Bone marrow (tissue), 2 donors: ENCODE data around the gene CCBE1.

ENCODE experiments used
- DNase-seq, 2 donors: peaks; one replicate each; lab custom pipeline; 2025; lab: John Stamatoyannopoulos, UW

CCBE1 gene

GRCh38 chr18:59619816-59620215 lies 77.4 kb downstream of the CCBE1 start:
- no peak for DNase-seq

- no peak for DNase-seq
These were observed 79.7 kb downstream of the CCBE1 start for GRCh38 chr18:59617468-59617932.

- no peak for DNase-seq
These were observed 80.7 kb downstream of the CCBE1 start for GRCh38 chr18:59616501-59616900.

- no peak for DNase-seq
These were observed 83.3 kb downstream of the CCBE1 start for GRCh38 chr18:59613903-59614302.

GRCh38 chr18:59612381-59612780 lies 84.8 kb downstream of the CCBE1 start:
- DNase-seq: no peak

- no peak for DNase-seq
These were observed 86.6 kb downstream of the CCBE1 start for GRCh38 chr18:59610546-59611140.

GRCh38 chr18:59609654-59610053 lies 87.6 kb downstream of the CCBE1 start:
- no peak for DNase-seq

GRCh38 chr18:59607471-59607870 lies 89.8 kb downstream of the CCBE1 start:
- no peak for DNase-seq

DNA sequence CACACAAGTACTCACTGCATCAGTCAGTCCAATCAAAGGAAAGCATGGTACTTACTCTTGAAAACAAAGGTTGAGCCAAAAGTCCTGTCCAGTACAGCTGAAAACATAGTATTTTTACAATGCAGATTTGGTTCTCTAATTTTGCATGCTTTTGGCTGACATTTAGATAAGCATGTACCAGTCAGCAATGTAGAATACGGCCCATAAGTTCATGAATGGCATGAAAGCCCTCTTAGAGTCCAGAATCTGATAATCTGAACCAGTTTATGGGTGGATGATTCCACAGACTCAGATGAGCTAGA lies 90.2 kb downstream of the CCBE1 start:
- no peak for DNase-seq

DNA sequence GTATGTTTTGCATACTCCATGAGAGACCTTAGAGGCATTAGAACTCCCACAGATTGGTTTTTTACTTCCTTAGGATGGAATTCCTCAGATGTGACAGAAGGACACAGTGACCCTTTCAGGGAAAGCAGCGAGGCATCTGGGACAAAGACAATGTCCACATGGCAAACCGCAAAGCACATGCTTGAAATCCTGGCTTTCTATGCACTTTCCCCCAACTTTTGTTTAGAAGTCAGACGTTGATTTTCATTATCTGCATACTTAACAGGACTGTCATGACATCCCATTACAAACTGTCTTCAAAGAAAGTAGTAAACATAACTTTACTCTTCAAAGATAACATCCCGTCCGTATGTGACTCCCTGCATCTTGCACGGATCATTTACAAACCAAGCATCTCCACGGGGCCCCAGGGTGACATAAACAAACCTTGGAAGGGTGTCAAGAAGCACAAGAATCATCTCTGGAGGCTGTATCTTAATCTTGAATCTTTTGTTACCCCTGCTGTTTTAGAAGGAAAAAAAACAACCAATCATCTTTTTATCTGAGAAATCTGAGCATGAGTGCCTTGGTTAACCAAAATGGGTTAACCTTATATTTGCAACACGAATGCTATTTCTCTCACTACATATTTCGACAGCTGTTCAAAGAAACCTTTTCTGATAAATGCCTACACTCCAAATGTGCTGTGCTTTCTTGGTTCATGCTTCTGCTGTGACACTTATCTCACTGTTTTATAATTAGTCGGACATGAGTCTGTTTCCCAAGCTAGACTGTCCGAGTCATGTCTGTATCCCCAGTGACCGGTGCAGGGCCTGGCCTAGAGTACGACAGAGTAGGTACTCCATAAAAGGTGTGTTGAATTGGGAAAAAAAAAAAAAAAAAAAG lies 90.8 kb downstream of the CCBE1 start:
- DNase-seq: no peak

DNA sequence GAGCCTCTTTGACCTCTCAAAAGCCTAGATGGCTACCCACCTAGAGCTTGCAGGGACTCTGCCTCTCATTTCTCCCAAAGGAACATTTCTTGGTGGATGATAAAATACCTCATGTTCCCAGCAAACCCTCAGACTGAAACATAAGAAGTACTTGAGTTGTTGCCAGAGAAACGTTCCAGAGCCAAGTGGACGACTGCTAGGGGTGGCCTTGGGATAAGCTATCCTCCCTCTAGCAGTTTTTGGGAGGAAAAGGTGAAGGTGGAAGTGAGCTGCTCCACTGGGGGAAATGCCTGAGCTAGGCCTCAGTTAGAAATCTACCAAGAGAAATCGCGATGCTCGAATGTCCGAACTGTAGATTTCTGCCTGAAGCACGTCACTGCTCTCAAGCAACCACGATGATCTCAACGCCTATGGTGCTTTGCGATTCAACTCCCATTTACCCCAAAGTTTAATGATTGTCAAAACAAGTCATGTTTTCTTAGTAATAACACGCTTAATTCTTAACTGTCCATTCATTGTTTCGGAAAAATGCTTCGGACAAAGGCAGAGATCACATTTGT lies 91.5 kb downstream of the CCBE1 start:
- no peak for DNase-seq

- DNase-seq: no peak
These were observed 92.3 kb downstream of the CCBE1 start for GRCh38 chr18:59604877-59605276.

- no peak for DNase-seq
These were observed 100.2 kb downstream of the CCBE1 start for GRCh38 chr18:59597049-59597448.

GRCh38 chr18:59593291-59593717 lies 103.9 kb downstream of the CCBE1 start:
- DNase-seq: no peak

- DNase-seq: no peak
These were observed 104.6 kb downstream of the CCBE1 start for GRCh38 chr18:59592624-59593023.

- DNase-seq: no peak
These were observed 114.8 kb downstream of the CCBE1 start for GRCh38 chr18:59582395-59582794.

DNA sequence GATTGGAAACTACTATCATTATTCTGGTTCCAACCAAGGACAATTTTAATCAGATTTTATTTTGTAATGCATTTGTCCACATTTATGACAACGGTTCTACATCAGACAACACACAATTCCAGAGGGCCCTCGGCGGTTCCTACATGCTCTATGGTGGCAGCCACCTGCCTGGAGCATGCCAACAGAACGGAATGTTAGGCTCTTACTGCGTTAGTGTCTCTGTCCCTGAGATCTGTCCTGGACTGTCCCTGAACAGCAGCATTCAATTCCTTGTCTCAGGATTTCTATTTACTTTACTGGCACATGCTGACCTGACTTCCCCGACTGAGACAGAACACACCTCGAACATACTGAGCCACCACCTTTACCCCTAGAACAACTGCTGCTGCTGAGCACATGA lies 117.7 kb downstream of the CCBE1 start:
- DNase-seq: no peak

DNA sequence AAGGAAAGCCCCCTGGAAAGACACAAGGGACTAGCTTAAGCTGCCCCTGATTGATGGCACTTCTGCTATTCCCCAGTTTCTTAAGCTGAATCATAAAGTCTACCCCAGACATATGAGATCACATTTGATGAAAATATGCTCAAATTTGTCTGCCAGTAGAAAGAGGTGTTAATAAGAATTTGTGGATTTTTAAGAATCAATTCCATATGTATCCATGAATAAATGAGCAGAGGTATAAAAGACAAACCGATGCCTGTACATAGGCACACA lies 119.9 kb downstream of the CCBE1 start:
- no peak for DNase-seq

DNA sequence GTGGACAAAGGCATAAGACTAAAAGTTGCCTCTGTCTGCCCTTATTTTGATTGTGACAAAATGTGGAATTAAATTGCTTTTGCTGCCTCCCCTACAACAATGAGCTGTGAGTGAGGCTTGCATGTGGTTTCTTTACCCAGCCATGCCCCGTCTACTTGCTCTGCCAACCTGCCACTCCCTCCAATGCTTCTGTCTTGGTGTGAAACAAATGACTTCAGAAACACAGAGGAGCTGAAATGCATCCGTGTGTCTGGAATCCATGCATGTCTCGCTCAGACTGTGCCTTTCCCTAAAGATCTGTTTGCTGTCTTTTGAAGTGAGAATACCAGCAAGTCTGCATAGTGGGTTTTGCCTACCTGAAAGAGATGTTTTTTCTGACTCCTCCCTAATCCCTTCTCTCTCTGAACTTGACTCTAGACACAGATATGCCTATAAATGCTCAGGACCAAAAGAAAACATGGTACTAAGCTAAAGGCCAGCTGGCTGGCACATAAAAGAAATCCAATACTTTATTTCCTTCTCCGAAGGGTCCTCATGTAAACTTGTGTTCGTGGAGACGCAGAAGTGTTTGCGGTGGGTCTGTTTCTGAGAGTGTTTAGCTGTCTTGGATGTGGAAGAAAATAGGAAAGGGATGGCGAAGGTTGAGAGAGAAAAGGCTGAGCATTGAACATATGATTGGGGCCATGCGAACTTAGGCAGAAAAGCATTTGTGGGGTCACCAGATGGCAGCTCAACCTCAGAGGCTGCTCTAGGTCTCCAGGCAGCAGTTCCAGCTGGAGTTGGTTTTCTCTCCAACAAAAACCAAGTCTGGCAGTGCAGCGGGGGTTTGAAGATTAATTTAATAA lies 120.5 kb downstream of the CCBE1 start:
- no peak for DNase-seq

GRCh38 chr18:59575995-59576394 lies 121.2 kb downstream of the CCBE1 start:
- no peak for DNase-seq

GRCh38 chr18:59573962-59574361 lies 123.3 kb downstream of the CCBE1 start:
- no peak for DNase-seq

GRCh38 chr18:59571902-59572301 lies 125.3 kb downstream of the CCBE1 start:
- DNase-seq: no peak

GRCh38 chr18:59570796-59571195 lies 126.4 kb downstream of the CCBE1 start:
- no peak for DNase-seq
